Astrocyte (in vitro differentiated cells and primary cell): ENCODE data around the gene PAK2. TPM values are rescaled to one million over a fixed set of nuclear protein-coding genes. Genes with fewer than 3 reads are reported as not detected.
"Not testable (repeated sequence)": the region's sequence is repeated elsewhere in the genome, so short reads cannot be mapped to it uniquely, and the experiment has no call there.

Source experiments
- DNase-seq: peaks from one replicate; pipeline ENCODE4 v3.0.0-alpha.2; 2010; ENCODE audit warnings: low read depth
- FAIRE-seq: peaks from 2 replicates; lab custom pipeline; 2011; peaks lifted over from hg19 to GRCh38; lab: Jason Lieb, UNC
- H2AFZ ChIP-seq: 2 replicates; pipeline ENCODE4 v1.6.0; 2012; ENCODE audit warnings: low read depth, low read length, inconsistent platforms
- H3K27ac ChIP-seq: 2 replicates; pipeline ENCODE4 v1.5.1; 2011; ENCODE audit warnings: low read depth, low read length, inconsistent platforms
- H3K27me3 ChIP-seq: 2 replicates; pipeline ENCODE4 v1.6.0; 2011; ENCODE audit warnings: low read length, inconsistent platforms; ENCODE audit not compliant: insufficient read depth
- H3K36me3 ChIP-seq: 2 replicates; pipeline ENCODE4 v1.5.1; 2011; ENCODE audit warnings: low read length, inconsistent platforms; ENCODE audit not compliant: insufficient read depth
- H3K4me1 ChIP-seq: 2 replicates; pipeline ENCODE4 v1.5.1; 2011; ENCODE audit warnings: low read length, inconsistent platforms; ENCODE audit not compliant: insufficient read depth
- H3K4me2 ChIP-seq: 2 replicates; pipeline ENCODE4 v1.6.0; 2012; ENCODE audit warnings: low read length, inconsistent platforms
- H3K4me3 ChIP-seq: 2 replicates; pipeline ENCODE4 v1.5.1; 2011; ENCODE audit warnings: low read depth, mild to moderate bottlenecking, low read length, inconsistent platforms; ENCODE audit not compliant: insufficient read depth
- H3K79me2 ChIP-seq: 2 replicates; pipeline ENCODE4 v1.6.0; 2012; ENCODE audit warnings: mild to moderate bottlenecking, low read length, inconsistent platforms; ENCODE audit not compliant: insufficient read depth
- H3K9ac ChIP-seq: 2 replicates; pipeline ENCODE4 v1.6.0; 2012; ENCODE audit warnings: mild to moderate bottlenecking, low read length, inconsistent platforms
- H3K9me3 ChIP-seq: 2 replicates; pipeline ENCODE4 v1.5.1; 2012; ENCODE audit warnings: low read depth, mild to moderate bottlenecking, low read length, inconsistent platforms; ENCODE audit not compliant: insufficient read depth
- H4K20me1 ChIP-seq: 2 replicates; pipeline ENCODE4 v1.6.0; 2012; ENCODE audit warnings: low read length, inconsistent platforms; ENCODE audit not compliant: insufficient read depth
- H3K27ac Mint-ChIP-seq: one replicate; pipeline ENCODE4 v1.8.0; 2021; ENCODE audit warnings: mild to moderate bottlenecking, mixed read lengths; ENCODE audit not compliant: unreplicated experiment
- H3K27me3 Mint-ChIP-seq: one replicate; pipeline ENCODE4 v1.8.0; 2021; ENCODE audit warnings: low read depth, mixed read lengths; ENCODE audit not compliant: unreplicated experiment
- H3K36me3 Mint-ChIP-seq: one replicate; pipeline ENCODE4 v1.8.0; 2021; ENCODE audit warnings: low read depth, mixed read lengths; ENCODE audit not compliant: unreplicated experiment
- H3K4me1 Mint-ChIP-seq: one replicate; pipeline ENCODE4 v1.8.0; 2021; ENCODE audit warnings: low read depth, mixed read lengths; ENCODE audit not compliant: unreplicated experiment
- H3K4me3 Mint-ChIP-seq: one replicate; pipeline ENCODE4 v1.8.0; 2021; ENCODE audit warnings: mild to moderate bottlenecking, moderate library complexity, mixed read lengths; ENCODE audit not compliant: unreplicated experiment
- H3K9me3 Mint-ChIP-seq: one replicate; pipeline ENCODE4 v1.8.0; 2021; ENCODE audit warnings: mild to moderate bottlenecking, mixed read lengths; ENCODE audit not compliant: unreplicated experiment
- CTCF ChIP-seq: IDR thresholded peaks from 2 replicates; pipeline ENCODE4 v1.5.1; 2011; ENCODE audit warnings: low read depth, mild to moderate bottlenecking, inconsistent platforms, low read length, moderate library complexity; ENCODE audit not compliant: insufficient read depth
- EZH2 ChIP-seq: IDR thresholded peaks from 2 replicates; pipeline ENCODE4 v1.6.1; 2012; ENCODE audit warnings: mild to moderate bottlenecking, low read length, inconsistent platforms; ENCODE audit not compliant: insufficient read depth
- total RNA-seq: library from RNA; stranded (reverse); gene quantifications from 2 replicates; pipeline ENCODE4 v1.2.1, GENCODE V29; 2021

The PAK2 gene
- total RNA-seq, 1 donor from 2014 or later = 124 TPM

DNA sequence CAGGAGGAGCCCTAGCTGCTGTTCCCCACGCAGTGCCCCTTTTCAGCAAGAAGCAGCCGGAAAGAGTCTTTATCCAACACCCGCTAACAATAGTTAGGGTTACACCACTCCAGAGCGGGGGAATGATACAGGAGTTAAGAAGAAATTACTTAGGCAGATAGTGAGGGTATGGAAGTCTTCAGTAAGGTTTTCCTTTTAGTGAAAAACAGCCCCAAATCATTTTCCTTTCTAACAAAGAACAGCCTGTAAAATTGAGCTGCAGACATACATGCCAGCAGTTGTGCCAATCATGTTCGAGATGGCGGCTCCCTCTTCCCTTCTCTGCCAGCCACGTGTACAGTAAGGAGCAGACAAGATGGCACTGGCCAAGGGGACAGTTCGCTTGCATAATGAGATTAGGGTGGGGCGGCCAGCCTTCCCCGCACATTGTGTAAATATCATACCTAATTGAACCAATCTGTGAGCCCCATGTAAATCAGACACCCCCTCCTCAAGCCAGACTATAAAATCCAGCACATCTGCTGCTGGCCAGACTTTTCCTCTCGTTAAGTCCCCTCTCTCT, 109.6 kb downstream of the PAK2 start:
- Mint-ChIP-seq H3K9me3 (peaks cover 5% of the 10 kb centered on the region), H3K27me3 (no peaks in the 10 kb centered on the region), H3K36me3 (no peaks in the 10 kb centered on the region), H3K4me1 (no peaks in the 10 kb centered on the region), H3K27ac (no peak overlapping the region), H3K4me3 (no peak overlapping the region)
- Histone ChIP-seq H3K4me1 (no peaks in the 10 kb centered on the region), H3K27me3 (no peaks in the 10 kb centered on the region), H2AFZ (no peak overlapping the region), H3K79me2 (no peaks in the 10 kb centered on the region), H3K27ac (no peak overlapping the region), H3K4me3 (no peak overlapping the region), H3K36me3 (no peaks in the 10 kb centered on the region), H3K4me2 (no peak overlapping the region), H3K9me3 (no peaks in the 10 kb centered on the region), H4K20me1 (no peaks in the 10 kb centered on the region), H3K9ac (no peak overlapping the region)
- FAIRE-seq (no peak), DNase-seq (no peak)
- TF ChIP-seq EZH2 (no peak), CTCF (no peak)

DNA sequence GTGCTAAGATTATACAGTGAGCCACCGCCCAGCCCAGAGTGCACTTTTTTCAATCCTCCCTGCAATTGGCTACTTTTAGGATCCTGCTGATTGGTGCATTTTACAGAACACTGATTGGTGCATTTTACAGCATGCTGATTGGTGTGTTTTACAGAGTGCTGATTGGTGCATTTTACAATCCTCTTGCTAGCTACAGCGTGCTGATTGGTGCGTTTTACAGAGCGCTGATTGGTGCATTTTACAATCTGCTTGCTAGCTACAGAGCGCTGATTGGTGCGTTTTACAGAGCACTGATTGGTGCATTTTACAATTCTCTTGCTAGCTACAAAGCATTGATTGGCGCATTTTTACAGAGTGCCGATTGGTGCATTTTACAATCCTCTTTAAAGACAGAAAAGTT, 123.3 kb downstream of the PAK2 start:
- not testable (repeated sequence) for H3K9me3 Mint-ChIP-seq, H3K9ac ChIP-seq, H3K4me3 Mint-ChIP-seq, H3K27me3 Mint-ChIP-seq, FAIRE-seq, H4K20me1 ChIP-seq, H3K9me3 ChIP-seq, H3K4me3 ChIP-seq, H3K27ac Mint-ChIP-seq, H3K4me1 ChIP-seq, H3K79me2 ChIP-seq, H3K27me3 ChIP-seq, H3K4me1 Mint-ChIP-seq, H3K36me3 Mint-ChIP-seq, H3K4me2 ChIP-seq, H3K27ac ChIP-seq, H3K36me3 ChIP-seq, H2AFZ ChIP-seq, DNase-seq

DNA sequence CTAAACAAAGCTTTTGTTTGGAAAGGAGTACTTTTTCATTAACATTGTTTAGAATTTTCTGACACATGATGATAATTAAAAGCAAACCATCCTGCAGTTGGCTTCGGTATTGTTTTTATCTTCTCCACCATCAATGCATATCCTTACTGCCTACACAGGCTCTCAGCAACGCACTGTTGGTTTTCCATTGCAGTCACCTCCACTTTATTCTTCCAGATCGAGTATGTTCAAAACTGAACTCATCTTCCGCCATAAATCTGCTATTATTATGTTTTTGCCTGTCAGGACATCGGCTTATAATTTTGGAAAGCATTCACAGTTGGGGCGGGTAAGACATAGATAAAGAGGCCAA, 127.5 kb downstream of the PAK2 start:
- Histone ChIP-seq H4K20me1 (peaks cover 41% of the 10 kb centered on the region), H3K27me3 (no peaks in the 10 kb centered on the region), H3K4me2 (peak overlapping the region; percentile 96), H3K9me3 (no peaks in the 10 kb centered on the region), H3K79me2 (peaks cover 44% of the 10 kb centered on the region), H3K36me3 (no peaks in the 10 kb centered on the region), H3K27ac (peak overlapping the region; percentile 81), H3K9ac (peak overlapping the region; percentile 98), H2AFZ (peak overlapping the region; percentile 99), H3K4me3 (peak overlapping the region; percentile 91), H3K4me1 (peaks cover 11% of the 10 kb centered on the region)
- FAIRE-seq (no peak), DNase-seq (no peak)
- TF ChIP-seq EZH2 (no peak), CTCF (no peak)
- peak overlapping the region; percentile 86 for H3K4me3 Mint-ChIP-seq
- peaks cover 7% of the 10 kb centered on the region for H3K4me1 Mint-ChIP-seq
- no peaks in the 10 kb centered on the region for H3K27me3 Mint-ChIP-seq
- H3K9me3 Mint-ChIP-seq = peaks cover 9% of the 10 kb centered on the region
- H3K36me3 Mint-ChIP-seq = no peaks in the 10 kb centered on the region
- peak overlapping the region; percentile 93 for H3K27ac Mint-ChIP-seq
